Measurements from ENCODE around the gene PIGL.

Gene PIGL

DNA sequence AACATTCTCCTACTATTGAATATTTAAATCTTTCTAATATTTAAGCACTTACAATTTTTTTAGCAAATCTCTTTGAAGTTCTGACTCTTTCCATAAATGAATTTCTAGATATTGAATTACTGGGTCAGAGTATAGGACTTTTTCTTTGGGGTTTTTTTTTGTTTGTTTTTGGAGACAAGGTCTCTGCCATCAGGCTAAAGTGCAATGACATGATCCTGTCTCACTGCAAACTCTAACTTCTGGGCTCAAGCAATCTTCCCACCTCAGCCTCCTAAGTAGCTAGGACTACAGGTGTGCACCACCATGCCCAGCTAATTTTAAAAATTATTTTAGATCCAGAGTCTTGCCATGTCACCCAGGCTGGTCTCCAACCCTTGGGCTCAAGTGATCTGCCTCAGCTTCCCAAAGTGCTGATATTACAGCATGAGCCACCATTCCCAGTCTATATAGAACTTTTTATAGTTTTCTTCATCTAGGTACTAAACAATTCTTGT, 24.9 kb downstream of the PIGL start:
- Histone ChIP-seq H3K9me3 (ENCODE audit: low read length) (no peaks in the 10 kb centered on the region), H3F3A (ENCODE audit: insufficient read depth, low read length) (no peaks in the 10 kb centered on the region), H3K9me2 (ENCODE audit: low read depth, low read length) (no peaks in the 10 kb centered on the region), H2AFZ (ENCODE audit: low read length) (no peak overlapping the region), H3K9ac (ENCODE audit: low read length) (no peak overlapping the region), H3K4me1 (ENCODE audit: insufficient read depth, low read length, severe bottlenecking) (no peaks in the 10 kb centered on the region), H3K4me2 (ENCODE audit: low read length) (no peak overlapping the region), H4K20me1 (ENCODE audit: insufficient read depth, low read length) (no peaks in the 10 kb centered on the region), H3K79me2 (ENCODE audit: insufficient read depth, low read length) (no peaks in the 10 kb centered on the region), H3K4me3 (ENCODE audit: low read depth, low read length, poor library complexity, severe bottlenecking) (no peak overlapping the region), H3K36me3 (ENCODE audit: insufficient read depth, low read length) (peaks cover 5% of the 10 kb centered on the region; the same call in 1 of the 2 replicates), H3K27me3 (ENCODE audit: insufficient read depth, low read length) (no peaks in the 10 kb centered on the region), H3K27ac (ENCODE audit: low read depth, low read length, poor library complexity, severe bottlenecking) (no peak overlapping the region)
- TF ChIP-seq EZH2 (IDR thresholded peaks at IDR 0.05; ENCODE audit: borderline replicate concordance, low read length), result no peak
- TF ChIP-seq, protein P1, sequence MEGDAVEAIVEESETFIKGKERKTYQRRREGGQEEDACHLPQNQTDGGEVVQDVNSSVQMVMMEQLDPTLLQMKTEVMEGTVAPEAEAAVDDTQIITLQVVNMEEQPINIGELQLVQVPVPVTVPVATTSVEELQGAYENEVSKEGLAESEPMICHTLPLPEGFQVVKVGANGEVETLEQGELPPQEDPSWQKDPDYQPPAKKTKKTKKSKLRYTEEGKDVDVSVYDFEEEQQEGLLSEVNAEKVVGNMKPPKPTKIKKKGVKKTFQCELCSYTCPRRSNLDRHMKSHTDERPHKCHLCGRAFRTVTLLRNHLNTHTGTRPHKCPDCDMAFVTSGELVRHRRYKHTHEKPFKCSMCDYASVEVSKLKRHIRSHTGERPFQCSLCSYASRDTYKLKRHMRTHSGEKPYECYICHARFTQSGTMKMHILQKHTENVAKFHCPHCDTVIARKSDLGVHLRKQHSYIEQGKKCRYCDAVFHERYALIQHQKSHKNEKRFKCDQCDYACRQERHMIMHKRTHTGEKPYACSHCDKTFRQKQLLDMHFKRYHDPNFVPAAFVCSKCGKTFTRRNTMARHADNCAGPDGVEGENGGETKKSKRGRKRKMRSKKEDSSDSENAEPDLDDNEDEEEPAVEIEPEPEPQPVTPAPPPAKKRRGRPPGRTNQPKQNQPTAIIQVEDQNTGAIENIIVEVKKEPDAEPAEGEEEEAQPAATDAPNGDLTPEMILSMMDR (IDR thresholded peaks at IDR 0.05; ENCODE audit: low read length), result no peak

DNA sequence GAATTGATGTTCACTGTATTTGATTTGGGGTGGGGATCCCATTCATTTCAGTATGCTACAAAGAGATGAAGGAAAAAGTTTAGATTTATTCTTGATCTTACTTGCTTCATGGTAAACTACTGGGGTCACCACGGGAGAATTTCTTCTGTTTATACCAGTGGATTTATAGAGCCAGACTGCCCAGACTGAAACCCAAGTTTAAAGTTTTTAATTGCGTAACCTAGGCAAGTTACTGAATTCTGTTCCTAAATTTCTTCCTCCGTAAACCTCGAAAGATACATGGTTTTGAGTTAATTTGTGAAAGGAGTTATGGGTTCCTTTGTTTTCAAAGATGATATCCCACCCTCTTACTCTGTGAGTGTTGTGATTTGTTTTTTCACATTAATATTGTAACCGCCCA, 26.4 kb downstream of the PIGL start:
- no peak for TF ChIP-seq EZH2 (IDR thresholded peaks at IDR 0.05; ENCODE audit: borderline replicate concordance, low read length)
- TF ChIP-seq, protein P1 (IDR thresholded peaks at IDR 0.05; ENCODE audit: low read length), result no peak
- no peaks in the 10 kb centered on the region for H3K79me2 ChIP-seq (ENCODE audit: insufficient read depth, low read length)
- no peaks in the 10 kb centered on the region for H3K27me3 ChIP-seq (ENCODE audit: insufficient read depth, low read length)
- no peaks in the 10 kb centered on the region for H3K9me3 ChIP-seq (ENCODE audit: low read length)
- H3K9me2 ChIP-seq (ENCODE audit: low read depth, low read length), result no peaks in the 10 kb centered on the region
- H3K4me3 ChIP-seq (ENCODE audit: low read depth, low read length, poor library complexity, severe bottlenecking), result no peak overlapping the region
- H3K27ac ChIP-seq (ENCODE audit: low read depth, low read length, poor library complexity, severe bottlenecking), result no peak overlapping the region
- no peaks in the 10 kb centered on the region; the same call in 1 of the 2 replicates for H3K36me3 ChIP-seq (ENCODE audit: insufficient read depth, low read length)
- H4K20me1 ChIP-seq (ENCODE audit: insufficient read depth, low read length), result no peaks in the 10 kb centered on the region
- no peak overlapping the region for H2AFZ ChIP-seq (ENCODE audit: low read length)
- no peaks in the 10 kb centered on the region for H3F3A ChIP-seq (ENCODE audit: insufficient read depth, low read length)
- H3K4me1 ChIP-seq (ENCODE audit: insufficient read depth, low read length, severe bottlenecking), result no peaks in the 10 kb centered on the region
- no peak overlapping the region for H3K9ac ChIP-seq (ENCODE audit: low read length)
- H3K4me2 ChIP-seq (ENCODE audit: low read length), result no peak overlapping the region

DNA sequence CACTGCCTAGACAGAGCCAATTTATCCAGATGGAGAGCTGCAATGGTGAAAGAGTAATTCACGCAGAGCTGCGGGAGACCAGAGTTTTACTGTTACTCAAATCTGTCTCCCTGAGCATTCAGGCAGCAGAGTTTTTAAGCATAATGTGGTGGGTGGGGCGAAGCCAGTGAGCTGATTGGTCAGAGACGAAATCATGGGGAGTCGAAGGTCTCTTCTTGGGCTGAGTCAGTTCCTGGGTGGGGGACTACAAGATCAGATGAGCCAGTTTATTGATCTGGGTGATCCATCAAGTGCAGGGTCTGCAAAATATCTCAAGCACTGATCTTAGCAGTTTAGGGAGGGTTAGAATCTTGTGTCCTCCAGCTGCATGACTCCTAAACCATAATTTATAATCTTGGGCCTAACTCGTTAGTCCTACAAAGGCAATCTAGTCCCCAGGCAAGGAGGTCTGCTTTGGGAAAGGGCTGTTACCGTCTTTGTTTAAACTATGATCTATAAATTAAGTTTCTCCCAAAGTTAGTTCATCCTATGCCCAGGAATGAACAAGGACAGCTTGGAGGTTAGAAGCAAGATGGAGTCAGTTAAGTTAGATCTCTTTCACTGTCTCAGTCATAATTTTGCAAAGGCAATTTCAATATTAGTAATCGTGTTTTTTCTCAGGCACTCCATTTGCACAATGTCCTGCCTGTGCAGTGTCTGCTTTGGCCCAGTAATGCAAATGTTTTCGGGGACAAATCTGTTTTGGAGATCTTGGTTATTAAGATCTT, 27.0 kb downstream of the PIGL start:
- Histone ChIP-seq H3K79me2 (ENCODE audit: insufficient read depth, low read length) (no peaks in the 10 kb centered on the region), H3K9ac (ENCODE audit: low read length) (no peak overlapping the region), H3K27me3 (ENCODE audit: insufficient read depth, low read length) (no peaks in the 10 kb centered on the region), H3K36me3 (ENCODE audit: insufficient read depth, low read length) (no peaks in the 10 kb centered on the region; the same call in 1 of the 2 replicates), H3K4me3 (ENCODE audit: low read depth, low read length, poor library complexity, severe bottlenecking) (no peak overlapping the region), H3F3A (ENCODE audit: insufficient read depth, low read length) (no peaks in the 10 kb centered on the region), H3K4me2 (ENCODE audit: low read length) (no peak overlapping the region), H3K4me1 (ENCODE audit: insufficient read depth, low read length, severe bottlenecking) (no peaks in the 10 kb centered on the region), H4K20me1 (ENCODE audit: insufficient read depth, low read length) (no peaks in the 10 kb centered on the region), H2AFZ (ENCODE audit: low read length) (no peak overlapping the region), H3K9me3 (ENCODE audit: low read length) (no peaks in the 10 kb centered on the region), H3K27ac (ENCODE audit: low read depth, low read length, poor library complexity, severe bottlenecking) (no peak overlapping the region), H3K9me2 (ENCODE audit: low read depth, low read length) (no peaks in the 10 kb centered on the region)
- TF ChIP-seq EZH2 (IDR thresholded peaks at IDR 0.05; ENCODE audit: borderline replicate concordance, low read length), result no peak
- TF ChIP-seq, protein P1 (IDR thresholded peaks at IDR 0.05; ENCODE audit: low read length), result no peak
